CD14-positive monocyte (primary cell): Measurements from ENCODE around the gene ACSM4. TPM values are rescaled to one million over a fixed set of nuclear protein-coding genes. Genes with fewer than 3 reads are reported as not detected.

Source experiments
- DNase-seq, 3 donors: peaks; one replicate each; pipeline ENCODE4 v3.0.0-alpha.2; 2011 to 2022
- H2AFZ ChIP-seq: 2 replicates; pipeline ENCODE4 v1.6.0; 2012; ENCODE audit warnings: mild to moderate bottlenecking, low read depth, low read length, inconsistent platforms; ENCODE audit not compliant: insufficient read depth, poor library complexity, severe bottlenecking
- H3K27ac ChIP-seq, 2 donors: 1 replicate in 1 of 2; 2 replicates in 1 of 2; pipeline ENCODE4 v1.5.1; 2012 to 2013; ENCODE audit warnings: low read length in 2 of 2, control low read depth in 1 of 2, inconsistent platforms in 1 of 2, low read depth in 1 of 2, mild to moderate bottlenecking in 1 of 2
- H3K27me3 ChIP-seq, 2 donors: one replicate each; pipeline versions ENCODE4 v1.6.0 to v1.6.1; 2011 to 2013; ENCODE audit warnings: low read length in 2 of 2; ENCODE audit not compliant: control insufficient read depth in 2 of 2, insufficient read depth in 2 of 2
- H3K36me3 ChIP-seq, 2 donors: replicated peaks in 1 of 2; 1 replicate in 1 of 2; 2 replicates in 1 of 2; pipeline versions ENCODE4 v1.5.1 to v1.6.1; 2012 to 2013; ENCODE audit warnings: low read length in 2 of 2, control low read depth in 1 of 2, inconsistent platforms in 1 of 2, mild to moderate bottlenecking in 1 of 2; ENCODE audit not compliant: insufficient read depth in 2 of 2, control insufficient read depth in 1 of 2
- H3K4me1 ChIP-seq, 2 donors: 1 replicate in 1 of 2; 2 replicates in 1 of 2; pipeline versions ENCODE4 v1.5.1 to v1.6.1; 2012 to 2013; ENCODE audit warnings: low read length in 2 of 2, control low read depth in 1 of 2, inconsistent platforms in 1 of 2, mild to moderate bottlenecking in 1 of 2, moderate library complexity in 1 of 2; ENCODE audit not compliant: insufficient read depth in 2 of 2, control insufficient read depth in 1 of 2
- H3K4me2 ChIP-seq: replicated peaks from 2 replicates; pipeline ENCODE3; 2012; ENCODE audit warnings: low read length, moderate library complexity, mild to moderate bottlenecking; ENCODE audit not compliant: poor library complexity, severe bottlenecking; ENCODE audit errors: extremely low read depth
- H3K4me3 ChIP-seq, 3 experiments: fragments of 200-600 bp in 1 of 3; sonication (generic) in 1 of 3; replicated peaks in 1 of 3; 1 replicate in 2 of 3; 2 replicates in 1 of 3; pipeline ENCODE4 v1.5.1; 2011 to 2013; ENCODE audit warnings: low read length in 3 of 3, mild to moderate bottlenecking in 3 of 3, control low read depth in 2 of 3, low read depth in 2 of 3, inconsistent platforms in 1 of 3, moderate library complexity in 1 of 3
- H3K79me2 ChIP-seq: 2 replicates; pipeline ENCODE4 v1.6.0; 2012; ENCODE audit warnings: mild to moderate bottlenecking, control low read depth, inconsistent platforms, low read length, moderate library complexity; ENCODE audit not compliant: insufficient read depth
- H3K9ac ChIP-seq: 2 replicates; pipeline ENCODE4 v1.6.0; 2017; ENCODE audit warnings: low read length, mild to moderate bottlenecking; ENCODE audit not compliant: insufficient read depth, poor library complexity, severe bottlenecking
- H3K9me3 ChIP-seq, 2 donors: replicated peaks in 1 of 2; 1 replicate in 1 of 2; 2 replicates in 1 of 2; pipeline versions ENCODE4 v1.5.1 to v1.6.1; 2012 to 2013; ENCODE audit warnings: low read length in 2 of 2, control low read depth in 1 of 2; ENCODE audit not compliant: control insufficient read depth in 1 of 2, insufficient read depth in 1 of 2
- H4K20me1 ChIP-seq: 2 replicates; pipeline ENCODE4 v1.6.0; 2012; ENCODE audit warnings: mild to moderate bottlenecking, low read length, control low read depth, moderate library complexity; ENCODE audit not compliant: insufficient read depth
- H3K27ac Mint-ChIP-seq, 7 donors: one replicate each; pipeline ENCODE4 v1.8.0; 2020; ENCODE audit warnings: mild to moderate bottlenecking in 7 of 7, mixed read lengths in 7 of 7, moderate library complexity in 6 of 7, inconsistent platforms in 2 of 7
- H3K27me3 Mint-ChIP-seq, 3 donors: one replicate each; pipeline ENCODE4 v1.8.0; 2021 to 2022; ENCODE audit warnings: low read depth in 3 of 3, mild to moderate bottlenecking in 3 of 3, mixed read lengths in 3 of 3, moderate library complexity in 3 of 3, inconsistent platforms in 1 of 3
- H3K36me3 Mint-ChIP-seq, 2 donors: one replicate each; pipeline ENCODE4 v1.8.0; 2020; ENCODE audit warnings: mixed read lengths in 2 of 2, inconsistent platforms in 1 of 2, mild to moderate bottlenecking in 1 of 2
- H3K4me1 Mint-ChIP-seq: one replicate; pipeline ENCODE4 v1.8.0; 2020; ENCODE audit warnings: mild to moderate bottlenecking, mixed read lengths
- H3K4me3 Mint-ChIP-seq, 2 donors: one replicate each; pipeline ENCODE4 v1.8.0; 2020; ENCODE audit warnings: mild to moderate bottlenecking in 2 of 2, mixed read lengths in 2 of 2, moderate library complexity in 1 of 2
- H3K9me3 Mint-ChIP-seq, 7 donors: one replicate each; pipeline ENCODE4 v1.8.0; 2020 to 2022; ENCODE audit warnings: mixed read lengths in 7 of 7, mild to moderate bottlenecking in 6 of 7, moderate library complexity in 6 of 7, inconsistent platforms in 2 of 7
- CTCF ChIP-seq: fragments of 200-600 bp; IDR thresholded peaks from one replicate; pipeline ENCODE4 v1.8.0; 2022; ENCODE audit warnings: antibody characterized with exemption, mild to moderate bottlenecking
- WGBS: methylation state at CpG from one replicate; pipeline ENCODE4 v1.1.5; 2013; ENCODE audit warnings: missing lambda C conversion rate; ENCODE audit not compliant: insufficient coverage; 5-methylcytosine and 5-hydroxymethylcytosine counted together
- intact Hi-C, 2 donors: fragments of 100-400 bp; cut with micrococcal nuclease; formaldehyde crosslinking; loops; one replicate each; pipeline versions ENCODE4 v1.15.0 to v1.15.1; 2023
- polyA plus RNA-seq, 3 donors: library from polyadenylated mRNA; depleted of rRNA in 1 of 3; unstranded in 2 of 3; stranded (reverse) in 1 of 3; fragments of 300-500 nt in 2 of 3; fragments of >200 nt in 1 of 3; fragmentation: Illumina TruSeq in 2 of 3; gene quantifications; 1 replicate in 2 of 3; 2 replicates in 1 of 3; pipeline ENCODE4 v1.2.3, GENCODE V29; 2012 to 2021

The ACSM4 gene
- polyA plus RNA-seq, 3 donors = not detected

GRCh38 chr12:7319930-7320329 is 16.1 kb downstream of the ACSM4 start:
- H3K27ac Mint-ChIP-seq = no peak overlapping the region
- intact Hi-C loops = no loop called here
- H3K9ac ChIP-seq = no peak overlapping the region

GRCh38 chr12:7321624-7322023 is 17.8 kb downstream of the ACSM4 start:
- intact Hi-C loops = no loop called here
- Histone ChIP-seq H2AFZ (no peak overlapping the region), H3K9me3 (no peaks in the 10 kb centered on the region), H3K4me2 (no peak overlapping the region), H3K79me2 (no peaks in the 10 kb centered on the region), H3K27ac (no peak overlapping the region), H3K27me3 (no peaks in the 10 kb centered on the region), H4K20me1 (no peaks in the 10 kb centered on the region), H3K4me1 (no peaks in the 10 kb centered on the region), H3K9ac (no peak overlapping the region), H3K36me3 (no peaks in the 10 kb centered on the region), H3K4me3 (no peak overlapping the region)
- peaks cover 0 to 5% (median 3%) of the 10 kb centered on the region in 3 donors for H3K27me3 Mint-ChIP-seq
- no peak for TF ChIP-seq CTCF
- H3K27ac Mint-ChIP-seq = no peak overlapping the region
- no peaks in the 10 kb centered on the region for H3K4me1 Mint-ChIP-seq
- H3K4me3 Mint-ChIP-seq = no peak overlapping the region
- H3K36me3 Mint-ChIP-seq = no peaks in the 10 kb centered on the region
- no peak for DNase-seq
- no CpG with 5 or more reads among the region's 2 CpGs for WGBS
- peaks cover 0 to 2% (median 0%) of the 10 kb centered on the region in 7 donors for H3K9me3 Mint-ChIP-seq

More at GRCh38 chr12:7319930-7320329, 16.1 kb downstream of the ACSM4 start:
- no peak overlapping the region for H3K4me2 ChIP-seq
- no peaks in the 10 kb centered on the region for H3K27me3 ChIP-seq
- Mint-ChIP-seq H3K4me3 (no peak overlapping the region), H3K4me1 (no peaks in the 10 kb centered on the region), H3K36me3 (no peaks in the 10 kb centered on the region), H3K9me3 (peaks cover 0 to 2% (median 0%) of the 10 kb centered on the region in 7 donors), H3K27me3 (peaks cover 0 to 2% (median 0%) of the 10 kb centered on the region in 3 donors)
- TF ChIP-seq CTCF = no peak
- H3K4me1 ChIP-seq = no peaks in the 10 kb centered on the region
- H3K4me3 ChIP-seq = no peak overlapping the region
- H3K27ac ChIP-seq = no peak overlapping the region
- DNase-seq = no peak
- WGBS = 100% methylated on average over 2 of the region's 2 CpGs
- H3K36me3 ChIP-seq = no peaks in the 10 kb centered on the region
- H3K79me2 ChIP-seq = no peaks in the 10 kb centered on the region
- no peaks in the 10 kb centered on the region for H3K9me3 ChIP-seq
- no peaks in the 10 kb centered on the region for H4K20me1 ChIP-seq
- no peak overlapping the region for H2AFZ ChIP-seq
